T-helper 22 cell (primary cell): ENCODE data around the gene POLD2.
"Not testable (repeated sequence)": the region's sequence is repeated elsewhere in the genome, so short reads cannot be mapped to it uniquely, and the experiment has no call there.

Experiments used
- DNase-seq: peaks from one replicate; pipeline ENCODE4 v3.0.0-alpha.2; 2020; ENCODE audit warnings: low read depth

POLD2 gene

GRCh38 chr7:44123190-44124003 is at the start of gene POLD2:
Gene POLD2 (minus strand): TSS chr7:44123548. CDS start chr7:44122053, 1,495 bp downstream.
- peak; percentile 94 for DNase-seq

DNA sequence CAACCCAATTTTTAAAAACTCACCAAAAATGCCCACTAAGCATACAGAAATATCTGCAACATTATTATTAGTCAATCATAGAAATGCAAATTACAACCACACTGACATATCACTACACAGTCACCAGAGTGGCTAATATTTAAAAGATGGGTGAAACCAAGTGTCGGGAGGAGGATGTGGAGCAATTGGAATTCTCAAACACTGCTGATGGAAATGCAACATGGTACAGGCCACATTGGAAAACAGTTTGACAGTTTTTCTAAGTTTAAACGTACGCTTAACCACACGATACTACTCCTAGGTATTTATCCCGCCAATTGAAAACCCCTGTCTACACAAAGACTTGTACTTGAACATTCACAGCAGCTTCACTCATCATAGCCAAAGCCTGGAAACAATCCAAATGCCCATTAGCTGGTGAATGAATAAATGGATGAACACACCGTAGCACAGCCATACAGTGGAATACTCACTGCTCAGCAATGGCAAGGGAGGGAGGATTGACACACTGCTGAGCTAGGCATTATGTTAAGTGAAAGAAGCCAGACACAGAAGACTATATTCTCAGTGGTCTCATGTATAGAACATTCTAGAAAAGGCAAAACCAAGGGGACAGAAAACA is 49.6 kb upstream of the POLD2 start:
- no peak for DNase-seq

DNA sequence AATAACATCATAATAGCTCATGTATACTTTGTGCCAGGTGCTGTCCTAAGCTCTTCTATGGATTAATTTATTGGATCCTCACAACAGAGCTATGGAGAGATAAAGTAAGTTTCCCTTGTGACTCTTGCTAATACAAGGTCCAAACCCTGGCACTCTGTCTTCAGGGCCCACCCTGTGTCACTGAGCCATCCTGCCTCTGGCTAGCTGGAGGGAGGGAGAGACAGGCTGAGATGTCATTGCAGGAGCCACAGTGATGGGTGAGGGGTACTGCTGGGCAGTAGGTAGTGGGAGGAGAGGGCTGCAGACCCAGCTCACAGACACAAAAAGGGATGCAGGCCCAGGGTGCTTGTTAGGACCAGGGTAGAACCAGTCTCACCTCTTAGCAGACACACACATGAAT is 49.0 kb upstream of the POLD2 start:
- no peak for DNase-seq

DNA sequence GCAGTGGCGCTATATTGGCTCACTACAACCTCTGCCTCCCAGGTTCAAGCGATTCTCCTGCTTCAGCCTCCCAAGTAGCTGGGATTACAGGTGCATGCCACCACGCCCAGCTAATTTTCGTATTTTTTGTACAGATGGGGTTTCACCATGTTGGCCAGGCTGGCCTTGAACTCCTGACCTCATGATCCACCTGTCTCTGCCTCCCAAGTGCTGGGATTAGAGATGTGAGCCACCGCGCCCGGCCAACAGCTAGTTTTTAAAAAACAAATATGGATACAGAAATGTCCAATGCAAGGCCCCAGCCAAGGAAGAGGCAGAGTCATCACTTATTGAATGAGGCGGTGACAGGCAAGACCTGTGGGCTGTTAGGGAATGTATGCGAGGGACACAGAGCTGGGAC is 48.6 kb upstream of the POLD2 start:
- DNase-seq, result not testable (repeated sequence)

DNA sequence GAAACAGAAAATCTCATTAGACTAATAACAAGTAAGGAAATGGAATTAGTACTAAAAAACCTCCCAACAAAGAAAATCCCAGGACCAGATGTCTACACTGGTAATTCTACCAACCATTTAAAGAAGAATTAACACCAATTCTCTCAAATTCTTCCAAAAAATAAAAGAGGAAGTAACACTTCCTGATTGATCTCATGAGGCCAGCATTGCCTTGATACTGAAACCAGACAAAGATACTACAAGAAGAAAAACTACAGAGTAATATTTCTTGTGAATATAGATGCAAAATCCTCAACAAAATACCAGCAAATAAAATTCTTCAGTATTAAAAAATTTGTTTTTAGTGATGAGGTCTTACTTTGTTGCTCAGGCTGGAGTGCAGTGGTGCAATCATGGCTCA is 44.6 kb upstream of the POLD2 start:
- DNase-seq, result no peak

DNA sequence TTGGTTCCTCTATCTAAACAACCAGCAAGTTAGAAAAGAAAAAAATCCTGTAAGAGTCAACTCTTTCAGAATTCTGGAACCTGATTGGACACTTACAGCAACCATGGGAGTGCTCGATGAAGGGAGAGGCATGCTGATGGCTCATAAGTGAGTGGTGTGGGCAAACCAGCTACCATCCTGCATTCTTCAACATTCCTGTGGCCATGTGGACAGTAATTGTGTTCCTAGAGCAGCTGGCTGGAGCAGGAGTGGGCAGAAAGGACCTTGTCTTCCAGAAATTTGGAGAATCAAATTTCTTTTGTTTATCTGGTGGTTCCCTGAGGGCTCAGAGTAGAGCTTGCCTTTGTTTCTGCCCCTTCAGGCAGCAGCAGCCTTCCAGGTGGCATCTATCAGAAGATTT is 40.2 kb upstream of the POLD2 start:
- no peak for DNase-seq

- DNase-seq, result no peak
These were observed 39.5 kb upstream of the POLD2 start for GRCh38 chr7:44162785-44163395.

DNA sequence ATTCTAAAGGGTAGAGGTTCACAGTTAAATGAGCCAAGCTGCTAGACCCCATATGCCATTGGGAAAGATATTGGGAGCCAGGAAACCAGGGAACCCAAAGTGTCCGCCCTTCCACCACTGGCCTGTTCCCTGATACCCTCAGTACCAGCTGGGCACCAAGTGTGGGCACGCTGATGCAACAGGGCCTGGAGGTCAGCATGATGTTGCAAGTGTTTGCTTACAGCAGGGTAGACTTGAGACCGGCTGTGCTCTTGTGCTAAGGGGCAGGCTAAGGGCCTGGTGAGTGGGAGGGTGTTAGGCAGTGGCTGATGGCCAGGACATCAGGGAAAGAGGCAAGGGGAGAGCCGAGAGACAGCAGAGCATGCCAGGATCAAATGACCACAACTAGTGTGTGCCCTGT is 38.8 kb upstream of the POLD2 start:
- DNase-seq, result no peak

- no peak for DNase-seq
These were observed 38.0 kb upstream of the POLD2 start for GRCh38 chr7:44161371-44161770.

GRCh38 chr7:44159824-44160630 is 36.7 kb upstream of the POLD2 start:
- no peak for DNase-seq

DNA sequence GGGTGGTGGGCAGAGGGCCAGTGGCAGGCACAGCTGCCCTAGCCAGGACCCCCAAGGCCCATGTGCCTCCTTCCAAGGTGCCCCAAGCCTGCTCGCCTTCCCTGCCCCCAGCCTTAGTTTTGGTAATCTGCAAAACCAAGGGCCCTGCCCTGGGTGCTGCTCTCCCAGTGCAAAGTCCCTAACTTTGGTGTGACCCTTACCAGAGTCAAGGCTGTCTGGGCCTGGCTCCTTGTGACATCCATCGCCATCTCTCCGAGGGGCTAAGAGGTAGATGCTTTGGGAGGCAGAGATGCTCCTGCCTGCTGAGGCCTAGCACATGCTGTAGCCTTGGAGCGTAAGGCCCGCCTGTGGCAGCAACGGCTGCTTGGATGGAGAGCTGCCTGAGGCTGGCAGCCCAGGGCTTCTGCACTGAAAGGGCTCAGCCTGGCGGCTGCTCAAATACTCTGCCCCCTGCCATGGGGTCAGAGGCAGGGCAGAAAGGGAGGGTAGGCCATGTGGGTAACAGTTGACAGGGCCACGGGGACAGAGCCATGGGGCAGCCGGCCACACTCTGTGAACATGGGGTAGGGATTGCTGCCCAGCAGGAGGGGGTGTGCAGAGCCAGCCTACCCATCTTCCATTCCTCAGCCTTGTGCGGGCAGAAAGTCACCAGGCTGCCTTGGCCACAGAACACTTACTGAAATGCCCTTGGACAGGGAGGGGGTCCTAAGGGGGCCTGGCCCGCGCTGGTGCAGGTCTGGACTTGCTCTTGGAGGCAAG is 35.7 kb upstream of the POLD2 start:
- DNase-seq, result no peak

- no peak for DNase-seq
These were observed 34.9 kb upstream of the POLD2 start for GRCh38 chr7:44158096-44158872.

GRCh38 chr7:44157116-44158080 is 34.0 kb upstream of the POLD2 start:
- DNase-seq, result no peak

DNA sequence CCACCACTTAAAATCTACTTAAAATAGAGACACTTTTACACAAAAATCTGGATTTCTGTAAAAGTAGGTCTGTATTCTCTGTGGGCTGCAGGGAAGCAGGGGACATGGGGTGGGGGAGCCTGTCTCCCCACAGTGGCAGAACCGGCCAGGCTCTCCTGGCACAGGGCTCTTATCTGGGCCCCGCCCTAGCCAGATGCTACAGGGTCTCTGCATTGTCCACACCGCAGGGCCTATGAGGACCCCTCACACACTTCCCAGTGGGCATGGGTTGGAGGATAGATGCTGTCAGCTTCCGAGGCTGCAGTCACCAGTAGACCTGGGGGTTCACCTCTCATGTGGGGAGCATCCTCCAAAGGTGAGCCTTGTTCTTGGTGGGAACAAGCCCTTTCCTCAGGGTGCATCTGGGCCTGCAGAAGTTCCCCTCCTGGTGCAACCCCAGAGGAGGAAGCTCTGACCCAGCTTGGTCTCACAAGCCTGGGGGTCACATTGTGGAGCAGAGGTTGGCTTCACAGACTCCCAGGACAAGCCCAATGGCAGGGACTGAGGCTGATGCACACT is 33.2 kb upstream of the POLD2 start:
- no peak for DNase-seq

- no peak for DNase-seq
These were observed 32.1 kb upstream of the POLD2 start for GRCh38 chr7:44155191-44156185.

- no peak for DNase-seq
These were observed 31.4 kb upstream of the POLD2 start for GRCh38 chr7:44154703-44155102.

- DNase-seq, result no peak
These were observed 30.6 kb upstream of the POLD2 start for GRCh38 chr7:44153948-44154335.
